ENCODE data around the gene CCNQ.

DNA sequence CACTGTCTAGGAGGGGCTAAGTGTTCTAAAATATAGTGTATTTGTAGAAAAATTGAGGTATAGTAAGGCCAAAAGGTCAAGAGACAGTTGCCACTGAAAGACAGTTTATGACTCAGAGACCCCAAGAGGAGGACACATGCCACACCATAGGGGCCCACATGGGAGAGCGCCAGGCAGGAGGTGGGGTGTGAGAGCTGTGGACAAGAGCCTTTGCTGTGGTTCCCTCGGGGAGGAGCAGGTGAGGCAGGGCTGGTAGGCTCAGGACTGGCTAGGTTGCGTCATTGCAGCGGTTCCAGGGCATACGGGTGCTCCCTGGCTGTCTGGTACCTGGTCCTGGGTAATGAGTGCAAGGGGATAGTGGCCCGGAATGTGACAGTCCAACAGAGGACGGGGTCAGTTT lies 37.6 kb downstream of the CCNQ start:
- TF ChIP-seq, protein P1, sequence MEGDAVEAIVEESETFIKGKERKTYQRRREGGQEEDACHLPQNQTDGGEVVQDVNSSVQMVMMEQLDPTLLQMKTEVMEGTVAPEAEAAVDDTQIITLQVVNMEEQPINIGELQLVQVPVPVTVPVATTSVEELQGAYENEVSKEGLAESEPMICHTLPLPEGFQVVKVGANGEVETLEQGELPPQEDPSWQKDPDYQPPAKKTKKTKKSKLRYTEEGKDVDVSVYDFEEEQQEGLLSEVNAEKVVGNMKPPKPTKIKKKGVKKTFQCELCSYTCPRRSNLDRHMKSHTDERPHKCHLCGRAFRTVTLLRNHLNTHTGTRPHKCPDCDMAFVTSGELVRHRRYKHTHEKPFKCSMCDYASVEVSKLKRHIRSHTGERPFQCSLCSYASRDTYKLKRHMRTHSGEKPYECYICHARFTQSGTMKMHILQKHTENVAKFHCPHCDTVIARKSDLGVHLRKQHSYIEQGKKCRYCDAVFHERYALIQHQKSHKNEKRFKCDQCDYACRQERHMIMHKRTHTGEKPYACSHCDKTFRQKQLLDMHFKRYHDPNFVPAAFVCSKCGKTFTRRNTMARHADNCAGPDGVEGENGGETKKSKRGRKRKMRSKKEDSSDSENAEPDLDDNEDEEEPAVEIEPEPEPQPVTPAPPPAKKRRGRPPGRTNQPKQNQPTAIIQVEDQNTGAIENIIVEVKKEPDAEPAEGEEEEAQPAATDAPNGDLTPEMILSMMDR (IDR thresholded peaks at IDR 0.05): no peak
- no peak for TF ChIP-seq EP300 (IDR thresholded peaks at IDR 0.05)

Measured in gastroesophageal sphincter (tissue), 3 donors.